B cell (primary cell): ENCODE data around the gene DIP2B. TPM values are rescaled to one million over a fixed set of nuclear protein-coding genes. Genes with fewer than 3 reads are reported as not detected.

Source experiments
- ATAC-seq: fragments of 200-7000 bp; cut with Tn5 transposase; one replicate; pipeline ENCODE4 v1.10.0; 2021; ENCODE audit warnings: low read depth, mild to moderate bottlenecking, moderate number of reproducible peaks, moderate library complexity
- CTCF ChIA-PET: fragments of 350-600 bp; sonication (Branson Sonifier 250); formaldehyde crosslinking; loops from one replicate; lab custom pipeline; 2021; ENCODE audit warnings: antibody characterized with exemption, inconsistent platforms; lab: Charles Lee
- POLR2A ChIA-PET: fragments of 350-600 bp; sonication (Branson Sonifier 250); formaldehyde crosslinking; loops from one replicate; lab custom pipeline; 2021; ENCODE audit warnings: antibody characterized with exemption; lab: Charles Lee
- DNase-seq: peaks from one replicate; pipeline ENCODE4 v3.0.0; 2013
- H2AFZ ChIP-seq: 2 replicates; pipeline ENCODE4 v1.6.1; 2012; ENCODE audit warnings: mild to moderate bottlenecking, low read depth, low read length; ENCODE audit not compliant: insufficient read depth, poor library complexity, severe bottlenecking
- H3K27ac ChIP-seq, 2 donors: 1 replicate in 1 of 2; 2 replicates in 1 of 2; pipeline ENCODE4 v1.5.1; 2012 to 2013; ENCODE audit warnings: low read length in 2 of 2, mild to moderate bottlenecking in 2 of 2, moderate library complexity in 1 of 2
- H3K27me3 ChIP-seq, 4 experiments: fragments of 200-600 bp in 1 of 4; sonication (generic) in 1 of 4; replicated peaks in 1 of 4; 1 replicate in 2 of 4; 2 replicates in 2 of 4; pipeline versions ENCODE4 v1.6.1 to v1.7.0; 2013 to 2016; ENCODE audit warnings: low read length in 3 of 4, mild to moderate bottlenecking in 2 of 4, mixed read lengths in 1 of 4, moderate library complexity in 1 of 4; ENCODE audit not compliant: insufficient read depth in 4 of 4, control insufficient read depth in 3 of 4; ENCODE audit errors: control extremely low read depth in 1 of 4
- H3K36me3 ChIP-seq, 2 experiments: replicated peaks in 1 of 2; 1 replicate in 1 of 2; 2 replicates in 1 of 2; pipeline versions ENCODE4 v1.6.1 to v1.7.1; 2013; ENCODE audit warnings: low read length in 1 of 2; ENCODE audit not compliant: insufficient read depth in 2 of 2, control insufficient read depth in 1 of 2; ENCODE audit errors: control extremely low read depth in 1 of 2, extremely low read depth in 1 of 2
- H3K4me1 ChIP-seq, 2 donors: fragments of 200-600 bp in 1 of 2; sonication (generic) in 1 of 2; 1 replicate in 1 of 2; 2 replicates in 1 of 2; pipeline versions ENCODE4 v1.5.1 to v1.6.1; 2013 to 2017; ENCODE audit warnings: low read length in 2 of 2; ENCODE audit not compliant: control insufficient read depth in 2 of 2, insufficient read depth in 2 of 2
- H3K4me2 ChIP-seq: replicated peaks from 2 replicates; pipeline ENCODE3; 2012; ENCODE audit warnings: mild to moderate bottlenecking, low read depth, low read length; ENCODE audit not compliant: poor library complexity, severe bottlenecking
- H3K4me3 ChIP-seq, 5 experiments: fragments of 200-600 bp in 1 of 5; sonication (generic) in 1 of 5; 1 replicate in 3 of 5; 2 replicates in 2 of 5; pipeline versions ENCODE4 v1.5.1 to v1.7.0; 2011 to 2016; ENCODE audit warnings: low read length in 4 of 5, mild to moderate bottlenecking in 4 of 5, low read depth in 2 of 5, control low read depth in 1 of 5, moderate library complexity in 1 of 5; ENCODE audit not compliant: insufficient read depth in 1 of 5; ENCODE audit errors: control extremely low read depth in 1 of 5, extremely low read depth in 1 of 5
- H3K79me2 ChIP-seq: fragments of 200-600 bp; sonication (generic); one replicate; pipeline ENCODE4 v1.6.0; 2016; ENCODE audit warnings: low read length; ENCODE audit not compliant: control insufficient read depth, insufficient read depth
- H3K9ac ChIP-seq: fragments of 200-600 bp; sonication (generic); 2 replicates; pipeline ENCODE4 v1.6.1; 2017; ENCODE audit warnings: mild to moderate bottlenecking, low read length, moderate library complexity
- H3K9me3 ChIP-seq, 3 donors: one replicate each; pipeline versions ENCODE4 v1.6.1 to v1.7.1; 2013; ENCODE audit warnings: low read length in 2 of 3; ENCODE audit not compliant: control insufficient read depth in 2 of 3, insufficient read depth in 1 of 3; ENCODE audit errors: control extremely low read depth in 1 of 3
- H4K20me1 ChIP-seq: 2 replicates; pipeline ENCODE4 v1.6.0; 2012; ENCODE audit warnings: mild to moderate bottlenecking, low read length; ENCODE audit not compliant: insufficient read depth, control insufficient read depth, poor library complexity, severe bottlenecking
- H3K27ac Mint-ChIP-seq: one replicate; pipeline ENCODE4 v1.8.0; 2021; ENCODE audit warnings: mixed read lengths
- H3K27me3 Mint-ChIP-seq: one replicate; pipeline ENCODE4 v1.8.0; 2021; ENCODE audit warnings: mixed read lengths
- H3K4me1 Mint-ChIP-seq: one replicate; pipeline ENCODE4 v1.8.0; 2021; ENCODE audit warnings: mixed read lengths
- H3K4me3 Mint-ChIP-seq: one replicate; pipeline ENCODE4 v1.8.0; 2021; ENCODE audit warnings: mixed read lengths
- H3K9me3 Mint-ChIP-seq: one replicate; pipeline ENCODE4 v1.8.0; 2022; ENCODE audit warnings: mixed read lengths; ENCODE audit not compliant: insufficient read depth
- CTCF ChIP-seq: fragments of 200-600 bp; IDR thresholded peaks from one replicate; pipeline ENCODE4 v1.8.0; 2022; ENCODE audit warnings: antibody characterized with exemption, mild to moderate bottlenecking
- EZH2 ChIP-seq: IDR thresholded peaks from 2 replicates; pipeline ENCODE4 v1.6.1; 2012; ENCODE audit warnings: borderline replicate concordance, low read depth, mild to moderate bottlenecking, moderate library complexity, low read length; ENCODE audit not compliant: insufficient read depth, poor library complexity, severe bottlenecking
- WGBS: methylation state at CpG from one replicate; pipeline ENCODE4 v1.1.5; 2013; ENCODE audit warnings: missing lambda C conversion rate; ENCODE audit not compliant: insufficient coverage; 5-methylcytosine and 5-hydroxymethylcytosine counted together
- intact Hi-C: fragments of 100-400 bp; cut with micrococcal nuclease; formaldehyde crosslinking; loops from one replicate; pipeline ENCODE4 v1.10.0; 2022
- polyA plus RNA-seq: library from polyadenylated mRNA; depleted of rRNA; stranded (reverse); fragments of >200 nt; gene quantifications from 2 replicates; pipeline ENCODE4 v1.2.3, GENCODE V29; 2012
- total RNA-seq, 2 donors: library from RNA; stranded (reverse); fragments of 120-200 nt in 1 of 2; gene quantifications; 1 replicate in 1 of 2; 2 replicates in 1 of 2; pipeline versions ENCODE4 v1.2.3 to v1.2.4, GENCODE V29; 2013 to 2022

The DIP2B gene
- total and polyA plus RNA-seq, 2 donors (not counting 1 experiment from before 2014, with no cell fraction given), result 16.4 to 38.8 TPM

GRCh38 chr12:50569876-50570275 lies 65.1 kb downstream of the DIP2B start:
- no peak overlapping the region for H3K27ac Mint-ChIP-seq
- POLR2A ChIA-PET, result no interaction called here
- intact Hi-C loops, result loop anchor here (10.0 kb wide), 2 partner anchors 45 to 55 kb away; no protein-coding TSS in a partner anchor
- H3K27ac ChIP-seq, result no peak overlapping the region
- no peak overlapping the region for H3K4me3 Mint-ChIP-seq
- no peaks in the 10 kb centered on the region for H3K27me3 ChIP-seq
- DNase-seq (no peak), ATAC-seq (no peak)
- H3K9me3 ChIP-seq, result peaks cover 0 to 4% (median 0%) of the 10 kb centered on the region in 3 donors
- H3K27me3 Mint-ChIP-seq, result no peaks in the 10 kb centered on the region
- peaks cover 23 to 36% of the 10 kb centered on the region in 2 donors for H3K4me1 ChIP-seq
- no CpG with 5 or more reads among the region's 3 CpGs for WGBS
- CTCF ChIA-PET, result no interaction called here
- H3K36me3 ChIP-seq, result no peaks in the 10 kb centered on the region
- peaks cover 64% of the 10 kb centered on the region for H3K4me1 Mint-ChIP-seq
- H3K4me2 ChIP-seq, result no peak overlapping the region
- no peaks in the 10 kb centered on the region for H3K9me3 Mint-ChIP-seq
- no peak overlapping the region for H3K9ac ChIP-seq
- H2AFZ ChIP-seq, result no peak overlapping the region
- no peak for TF ChIP-seq CTCF
- TF ChIP-seq EZH2, result no peak
- peaks cover 98% of the 10 kb centered on the region for H3K79me2 ChIP-seq
- no peak overlapping the region for H3K4me3 ChIP-seq
- H4K20me1 ChIP-seq, result peaks cover 84% of the 10 kb centered on the region

GRCh38 chr12:50571786-50572185 lies 67.0 kb downstream of the DIP2B start:
- Mint-ChIP-seq H3K4me1 (peaks cover 58% of the 10 kb centered on the region), H3K27me3 (no peaks in the 10 kb centered on the region), H3K9me3 (no peaks in the 10 kb centered on the region), H3K27ac (no peak overlapping the region), H3K4me3 (no peak overlapping the region)
- no CpG with 5 or more reads among the region's 7 CpGs for WGBS
- H3K4me3 ChIP-seq, result no peak overlapping the region
- CTCF ChIA-PET, result no interaction called here
- no peak for ATAC-seq
- no peak overlapping the region for H3K27ac ChIP-seq
- POLR2A ChIA-PET, result no interaction called here
- H3K79me2 ChIP-seq, result peaks cover 97% of the 10 kb centered on the region
- H2AFZ ChIP-seq, result no peak overlapping the region
- no peak overlapping the region for H3K9ac ChIP-seq
- TF ChIP-seq CTCF (no peak), EZH2 (no peak)
- H3K4me2 ChIP-seq, result no peak overlapping the region
- H3K36me3 ChIP-seq, result no peaks in the 10 kb centered on the region
- H3K9me3 ChIP-seq, result peaks cover 0 to 4% (median 0%) of the 10 kb centered on the region in 3 donors
- H4K20me1 ChIP-seq, result peaks cover 79% of the 10 kb centered on the region
- H3K27me3 ChIP-seq, result no peaks in the 10 kb centered on the region
- DNase-seq, result no peak
- H3K4me1 ChIP-seq, result peaks cover 23 to 31% of the 10 kb centered on the region in 2 donors
- intact Hi-C loops, result loop anchor here (10.0 kb wide), 2 partner anchors 47 to 53 kb away; no protein-coding TSS in a partner anchor
